HG03558 (cell line): ENCODE results near the gene PRKACA.
"Not testable (repeated sequence)": the region's sequence is repeated elsewhere in the genome, so short reads cannot be mapped to it uniquely, and the experiment has no call there.

Experiments used
- ATAC-seq: cut with Tn5 transposase; IDR thresholded peaks from one replicate; pipeline ENCODE4 v1.9.1; 2021; ENCODE audit warnings: moderate number of reproducible peaks; ENCODE audit not compliant: unreplicated experiment; ENCODE audit errors: extremely low read depth

The PRKACA gene

DNA sequence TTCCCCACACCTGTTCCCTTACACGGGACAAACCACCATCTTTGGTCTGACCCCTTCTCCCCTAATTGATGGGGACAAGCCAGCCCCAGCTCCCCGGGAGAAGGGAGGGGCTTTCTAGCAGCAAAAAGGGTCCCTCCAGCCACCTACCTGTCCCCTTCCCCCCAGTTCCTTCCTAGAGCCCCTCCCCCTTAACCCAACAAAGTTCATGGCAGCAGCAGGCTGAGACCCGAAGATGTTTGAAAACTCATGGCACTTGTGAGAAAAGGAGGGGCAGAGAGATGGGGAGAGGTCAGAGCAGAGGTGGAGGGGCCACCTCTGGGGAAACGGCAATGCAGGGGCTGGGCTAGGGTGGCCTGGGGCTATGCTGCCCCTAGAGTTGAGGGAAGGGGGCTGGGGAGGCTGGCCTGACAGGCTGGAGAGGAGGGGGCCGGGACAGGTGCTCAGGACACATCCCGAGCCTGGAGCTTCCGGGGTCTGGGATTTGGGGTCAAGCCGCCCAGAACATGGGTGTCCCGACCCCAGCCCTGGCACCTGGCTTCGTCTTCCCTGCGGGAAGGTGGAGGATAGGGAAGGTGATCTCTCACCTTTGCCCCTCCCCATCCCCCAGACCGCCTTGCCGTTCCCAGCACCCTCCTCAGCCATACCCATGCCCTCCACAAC, 31.3 kb upstream of the PRKACA start:
- ATAC-seq = no peak

DNA sequence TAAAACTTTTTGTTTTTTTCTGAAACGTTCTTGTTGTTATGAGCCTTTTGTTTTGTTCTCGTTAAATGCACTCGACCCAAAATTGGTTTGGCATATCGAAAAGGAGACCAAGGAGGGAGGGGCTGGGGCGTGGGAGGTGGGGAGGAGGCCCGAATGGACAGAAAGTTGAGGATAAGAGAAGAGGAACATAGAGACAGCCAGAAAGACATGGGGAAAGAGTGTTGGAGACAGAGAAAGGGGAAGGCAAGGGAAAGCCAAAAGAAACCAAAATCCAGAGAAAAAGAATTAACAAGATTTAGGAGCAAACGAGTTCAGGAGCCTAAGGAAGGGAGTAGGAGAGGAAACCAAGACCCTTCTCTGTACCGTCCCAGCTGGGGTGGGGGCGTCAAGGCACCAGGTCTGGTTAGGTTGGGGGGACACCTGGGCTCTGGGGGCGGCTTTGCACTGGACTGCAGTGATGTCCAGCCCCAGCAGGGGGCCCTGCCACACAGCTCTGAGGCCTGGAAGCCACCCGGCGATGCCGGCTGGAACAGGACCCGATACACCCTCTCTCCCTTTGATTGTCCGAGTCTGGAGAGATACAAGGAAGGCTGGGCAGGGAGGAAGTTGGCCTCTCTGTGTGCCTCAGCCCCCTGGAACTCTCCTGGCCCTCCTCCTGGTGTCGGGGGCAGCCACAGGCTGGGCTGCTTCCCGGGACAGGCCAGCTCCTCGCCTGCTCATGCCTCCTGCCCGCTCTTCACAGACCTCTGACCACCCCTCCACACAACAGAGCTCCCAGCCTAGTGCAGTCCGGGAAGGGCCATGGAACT, 30.4 kb upstream of the PRKACA start:
- ATAC-seq = no peak

DNA sequence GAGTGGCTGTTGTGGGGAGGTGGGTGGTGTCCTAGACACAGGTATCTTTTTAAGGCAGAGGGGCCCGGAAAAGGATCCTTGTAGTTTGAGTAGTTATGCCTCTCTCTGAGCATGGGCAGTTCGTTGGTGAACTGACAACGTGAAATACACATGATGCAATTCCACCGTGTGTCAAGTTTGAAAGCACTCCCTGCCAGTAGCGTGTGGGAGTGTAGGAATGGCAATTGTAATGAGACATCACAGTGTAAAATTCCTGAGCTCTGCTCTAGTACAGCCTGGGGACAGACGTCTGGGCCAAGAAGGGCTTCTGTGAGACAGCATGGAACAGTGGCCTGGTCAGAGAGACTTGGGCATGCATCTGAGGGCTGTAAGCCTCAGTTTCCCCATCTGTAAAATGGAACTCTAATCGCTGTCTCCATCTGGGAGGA, 29.2 kb upstream of the PRKACA start:
- ATAC-seq = no peak

DNA sequence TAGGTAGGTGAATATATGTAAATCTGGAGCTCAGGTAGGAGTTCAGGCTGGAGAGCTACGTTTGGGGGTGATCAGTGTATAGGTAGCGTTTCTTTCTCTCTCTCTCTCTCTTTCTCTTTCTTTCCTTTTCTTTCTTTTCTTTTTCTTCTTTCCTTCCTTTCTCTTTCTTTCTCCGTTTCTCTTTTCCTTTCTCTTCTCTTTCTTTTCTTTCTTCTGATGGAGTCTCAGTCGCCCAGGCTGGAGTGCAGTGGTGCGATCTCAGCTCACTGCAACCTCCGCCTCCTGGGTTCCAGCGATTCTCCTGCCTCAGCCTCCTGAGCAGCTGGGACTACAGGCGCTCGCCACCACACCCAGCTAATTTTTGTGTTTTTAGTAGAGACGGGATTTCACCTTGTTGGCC, 28.6 kb upstream of the PRKACA start:
- not testable (repeated sequence) for ATAC-seq

DNA sequence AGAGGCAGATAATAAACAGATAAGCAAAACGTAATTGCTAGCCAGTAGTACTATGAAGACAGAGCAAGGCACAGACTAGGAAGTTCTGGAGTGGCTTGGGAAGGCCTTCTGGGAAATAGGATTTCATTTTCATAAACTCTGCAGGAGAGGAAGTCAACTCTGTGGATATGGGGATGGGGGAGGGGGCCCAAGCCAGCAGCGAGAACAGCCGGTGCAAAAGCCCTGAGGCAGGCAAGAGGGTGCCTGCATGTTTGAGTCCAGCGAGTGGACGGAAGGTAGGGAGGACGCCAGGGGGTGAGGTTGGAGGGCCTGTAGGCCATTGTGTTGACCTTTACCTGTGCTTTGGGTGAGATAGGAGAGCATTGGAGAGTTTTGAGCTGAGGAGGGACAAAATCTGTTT, 27.8 kb upstream of the PRKACA start:
- ATAC-seq = no peak

DNA sequence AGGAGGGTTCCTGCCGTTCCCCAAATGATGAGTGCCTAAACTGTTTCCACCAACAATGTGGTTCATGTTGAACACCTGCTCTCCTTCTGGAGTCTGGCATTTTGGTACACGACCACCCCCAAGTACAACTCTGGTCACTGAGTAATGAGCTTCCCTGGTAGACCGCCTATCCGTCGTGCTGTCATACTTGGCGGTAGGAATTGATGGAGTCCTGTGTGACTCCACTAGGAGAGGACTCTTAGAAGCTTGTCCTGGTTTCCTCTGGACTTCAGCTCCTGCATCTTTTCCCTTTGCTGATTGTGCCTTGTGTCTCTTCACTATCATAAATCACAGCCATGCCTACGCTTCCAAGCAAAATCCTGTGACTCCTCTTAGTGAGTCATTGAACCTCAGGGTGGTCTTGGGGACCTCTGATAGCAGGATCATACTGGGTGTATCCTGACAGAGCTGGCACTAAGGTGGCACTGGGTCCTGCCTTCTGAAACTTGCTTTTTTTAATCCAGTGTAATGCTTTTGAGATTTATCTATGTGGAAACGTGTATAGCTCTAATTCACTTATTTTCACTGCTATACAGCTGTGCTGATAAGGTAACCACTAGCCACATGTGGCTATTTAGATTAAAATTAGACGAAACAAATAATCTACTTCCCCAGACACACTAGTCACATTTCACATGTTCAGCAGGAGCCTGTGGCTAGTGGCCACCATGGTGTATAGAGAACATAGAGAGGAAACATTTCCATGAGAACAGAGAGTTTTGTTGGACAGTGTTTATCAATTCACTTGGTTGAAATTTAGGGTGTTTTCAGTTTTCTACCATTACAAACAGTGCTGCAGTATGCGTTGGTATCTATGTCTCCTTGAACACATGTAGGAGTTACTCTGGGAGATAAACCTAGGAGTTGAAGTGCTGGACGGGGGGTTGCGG, 25.0 kb upstream of the PRKACA start:
- no peak for ATAC-seq

DNA sequence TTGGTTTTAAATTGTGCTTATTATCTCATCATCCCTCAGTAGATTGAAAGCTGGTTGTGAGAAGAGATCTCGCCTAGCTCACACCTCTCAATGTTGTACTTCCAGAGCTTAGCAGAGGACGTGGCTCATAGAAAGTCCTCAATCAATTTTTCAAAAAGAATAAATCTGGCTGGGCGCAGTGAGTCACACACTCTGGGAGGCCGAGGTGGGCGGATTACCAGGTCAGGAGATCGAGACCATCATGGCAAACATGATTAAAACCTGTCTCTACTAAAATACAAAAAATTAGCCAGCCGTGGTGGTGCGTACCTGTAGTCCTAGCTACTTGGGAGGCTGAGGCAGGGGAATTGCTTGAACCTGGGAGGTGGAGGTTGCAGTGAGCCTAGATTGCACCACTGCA, 23.5 kb upstream of the PRKACA start:
- no peak for ATAC-seq

DNA sequence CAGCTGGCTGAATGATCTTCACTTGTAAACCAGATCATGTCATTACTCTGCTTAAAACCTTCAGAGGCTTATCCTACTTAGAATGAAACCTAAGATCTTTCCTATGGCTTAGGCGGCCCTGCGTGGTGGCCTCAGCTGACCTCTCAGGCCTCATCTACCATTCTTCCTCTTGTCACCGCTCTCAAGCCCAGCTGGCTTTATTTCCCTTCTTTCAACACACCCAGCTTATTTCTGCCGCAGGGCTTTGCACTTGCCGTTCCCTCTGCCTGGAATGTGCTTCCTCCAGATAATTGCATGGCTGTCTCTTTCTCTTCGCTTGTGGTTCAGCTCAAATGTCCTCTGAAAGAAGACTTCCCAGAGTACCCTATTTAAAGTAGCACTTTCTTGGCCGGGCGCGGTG, 22.4 kb upstream of the PRKACA start:
- ATAC-seq = no peak

DNA sequence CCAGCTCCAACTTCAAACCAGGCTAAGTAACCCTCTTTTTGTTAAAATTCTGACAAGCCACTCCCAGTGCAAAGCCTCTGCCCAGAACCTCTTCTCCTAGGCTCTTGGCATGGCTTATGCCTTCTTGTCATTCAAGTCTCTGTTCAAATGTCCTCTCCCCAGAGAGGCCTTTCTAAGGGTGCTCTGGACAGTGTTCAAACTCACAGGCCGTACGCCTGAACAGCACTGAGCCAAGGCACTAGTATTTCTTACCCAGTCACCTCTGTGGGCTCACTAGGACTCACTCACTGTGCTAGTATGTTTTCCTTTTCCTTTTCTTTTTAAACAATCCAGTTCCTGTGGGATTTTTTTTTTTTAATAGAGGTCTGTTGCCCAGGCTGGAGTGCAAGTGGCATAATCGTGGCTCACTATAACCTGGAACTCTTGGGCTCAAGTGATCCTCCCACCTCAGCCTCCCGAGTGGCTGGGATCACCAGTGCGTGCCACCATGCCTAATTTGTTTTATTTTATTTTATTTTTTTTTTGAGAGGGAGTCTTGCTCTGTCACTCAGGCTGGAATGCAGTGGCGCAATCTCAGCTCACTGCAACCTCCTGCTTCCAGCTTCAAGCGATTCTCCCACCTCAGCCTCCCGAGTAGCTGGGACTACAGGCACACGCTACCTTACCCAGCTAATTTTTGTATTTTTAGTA, 21.2 kb upstream of the PRKACA start:
- ATAC-seq = no peak

DNA sequence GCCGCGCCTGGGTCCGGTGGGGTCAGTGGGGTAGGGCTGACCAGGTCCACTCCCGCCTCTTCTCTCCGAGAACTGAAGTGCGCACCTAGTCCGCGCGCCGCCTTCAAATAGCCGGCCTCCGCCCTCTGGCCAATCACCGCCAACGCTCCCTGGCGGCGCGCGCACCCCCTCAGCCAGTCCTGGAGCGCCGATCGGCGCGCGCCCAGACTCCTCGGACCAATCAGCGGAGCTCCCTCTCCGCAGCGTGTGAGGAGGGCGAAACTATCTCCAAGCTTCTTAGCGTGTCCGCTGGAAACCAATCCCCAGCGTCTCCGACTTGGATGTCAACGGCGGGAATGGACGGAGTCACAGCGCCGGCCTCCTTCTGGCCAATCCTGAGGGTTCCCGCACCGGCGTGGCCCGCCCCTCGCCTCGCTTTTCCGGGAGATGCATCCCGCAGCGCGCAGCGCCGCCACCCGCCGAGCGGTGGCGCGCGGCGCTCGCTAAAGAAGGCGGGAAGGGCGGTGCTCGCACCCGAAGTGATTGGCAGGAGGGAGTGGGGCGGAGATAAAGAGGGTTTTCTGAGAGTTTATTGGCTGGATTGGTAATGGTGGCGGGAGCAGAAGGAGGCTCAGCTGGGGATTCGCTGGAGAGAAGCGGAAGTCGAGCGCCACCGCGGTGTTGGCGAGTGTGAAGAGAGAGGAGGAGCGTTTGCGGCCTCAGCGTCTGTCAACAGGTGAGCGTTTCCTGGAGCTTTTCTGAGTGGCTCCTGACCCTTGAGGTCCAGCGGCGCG, 19.1 kb upstream of the PRKACA start, which contains the start of gene ASF1B:
ASF1B (minus strand) TSS at position 81 of the 773 bp plus-strand sequence. CDS start 133 bp downstream, outside the sequence.
- peak; percentile 69 for ATAC-seq

DNA sequence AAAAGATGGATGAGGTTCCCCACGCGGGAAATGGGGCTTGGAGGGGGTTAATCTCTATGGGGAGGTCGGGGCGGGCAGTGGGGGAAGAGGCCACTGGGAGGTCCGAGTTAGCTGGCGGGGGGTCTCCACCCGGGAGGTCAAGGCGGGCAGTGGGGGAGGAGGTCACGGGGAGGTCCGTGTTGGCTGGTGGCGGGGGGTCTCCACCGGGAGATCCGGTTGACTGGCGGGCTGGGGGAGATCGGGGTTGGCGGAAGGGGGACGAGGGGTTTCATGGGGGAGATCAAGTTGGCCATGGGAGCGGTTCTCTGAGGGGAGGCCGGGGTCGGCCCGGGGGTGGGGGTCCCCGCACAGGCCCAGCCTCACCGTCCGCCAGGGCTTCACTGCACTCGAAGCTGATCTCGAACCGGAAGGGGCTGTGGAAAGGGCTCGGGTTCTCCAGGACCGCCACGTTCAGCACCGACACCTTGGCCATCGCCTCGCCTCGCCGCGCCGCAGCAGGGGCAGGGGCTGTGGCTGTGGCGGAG, 18.5 kb upstream of the PRKACA start:
- no peak for ATAC-seq

DNA sequence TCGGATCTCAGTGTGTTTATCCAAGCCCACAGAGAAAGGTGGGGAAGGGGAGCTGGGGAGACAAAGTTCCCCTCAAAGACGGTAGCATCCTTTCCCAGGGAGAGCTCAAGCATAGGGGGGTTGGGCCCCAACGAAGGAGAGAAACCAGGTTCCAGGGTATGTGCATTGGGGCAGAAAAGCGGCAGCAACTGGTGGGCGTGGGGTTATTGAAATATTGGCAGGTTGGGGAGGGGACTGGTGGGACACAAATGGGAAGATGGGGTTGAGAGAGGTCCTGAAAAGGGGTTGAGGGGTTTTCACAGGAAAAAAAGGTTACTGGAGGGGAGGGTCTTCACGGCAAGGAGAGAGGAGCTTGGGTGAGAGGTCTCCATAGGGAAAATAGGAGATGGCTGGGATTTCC, 17.8 kb upstream of the PRKACA start:
- no peak for ATAC-seq

DNA sequence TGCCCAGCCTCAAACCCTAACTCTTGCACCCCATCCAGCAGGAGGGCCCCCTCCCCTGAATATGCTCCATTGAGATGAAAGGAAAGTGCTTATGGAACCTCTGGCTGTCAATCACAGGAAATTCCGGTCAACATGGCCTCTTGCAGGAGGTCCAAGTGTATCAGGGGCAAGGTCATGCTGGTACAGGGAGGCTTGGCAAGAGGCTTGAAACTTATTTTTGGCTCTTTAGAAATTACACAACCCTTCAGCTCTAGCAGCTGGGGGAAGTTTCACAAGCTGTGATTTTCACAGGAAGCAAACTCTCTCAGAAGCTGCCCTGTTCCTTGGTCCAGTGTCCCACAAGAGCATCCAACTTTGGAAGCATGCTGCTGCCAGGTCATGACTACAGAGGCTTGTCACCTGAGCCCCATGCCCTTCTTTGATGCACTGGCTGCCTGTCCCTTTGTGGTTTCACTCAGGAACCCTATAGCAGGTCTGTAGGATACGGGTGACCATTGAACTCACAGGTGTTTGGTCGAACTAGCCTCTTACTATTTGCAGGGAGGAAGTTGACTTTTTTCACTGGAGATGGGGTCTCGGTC, 10.5 kb upstream of the PRKACA start:
- no peak for ATAC-seq

DNA sequence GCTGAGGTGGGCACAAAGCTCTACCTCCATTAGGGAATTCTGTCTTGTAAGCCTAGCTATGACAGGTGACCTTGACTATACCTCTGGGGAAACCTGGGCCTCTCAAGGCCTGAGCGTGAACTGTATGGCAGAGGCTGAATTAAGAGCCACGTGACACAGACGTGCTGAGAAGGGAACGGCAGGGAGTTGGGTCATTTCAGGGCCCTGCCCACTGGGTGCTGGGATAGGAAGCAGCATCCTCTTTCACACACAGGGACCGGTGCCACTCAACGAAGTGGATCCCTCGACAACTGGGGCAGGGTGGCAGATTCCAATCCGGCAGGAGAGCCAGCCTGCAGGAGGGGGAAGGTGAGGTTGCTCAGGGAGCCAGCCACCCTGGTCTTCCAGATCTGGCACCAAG, 9.6 kb upstream of the PRKACA start:
- no peak for ATAC-seq

DNA sequence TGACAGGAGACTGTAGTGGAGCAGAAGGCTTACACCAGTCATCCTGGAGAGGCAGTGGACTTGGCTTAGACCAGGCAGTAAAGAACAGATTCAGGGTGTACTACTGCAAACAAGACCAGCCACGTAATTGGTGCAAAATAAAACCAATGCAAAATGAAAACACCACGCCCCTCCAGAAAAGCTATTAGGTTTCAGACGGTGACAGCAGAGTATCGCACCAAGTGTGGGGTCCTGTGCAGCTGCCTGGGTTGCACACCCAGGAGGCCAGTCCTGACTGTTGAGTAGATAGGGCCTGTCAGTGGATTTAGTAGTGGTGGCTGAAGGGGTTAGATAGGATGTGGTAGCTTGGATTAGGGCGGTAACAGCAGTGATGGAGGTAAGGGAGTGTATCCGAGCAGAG, 5.4 kb upstream of the PRKACA start:
- no peak for ATAC-seq

DNA sequence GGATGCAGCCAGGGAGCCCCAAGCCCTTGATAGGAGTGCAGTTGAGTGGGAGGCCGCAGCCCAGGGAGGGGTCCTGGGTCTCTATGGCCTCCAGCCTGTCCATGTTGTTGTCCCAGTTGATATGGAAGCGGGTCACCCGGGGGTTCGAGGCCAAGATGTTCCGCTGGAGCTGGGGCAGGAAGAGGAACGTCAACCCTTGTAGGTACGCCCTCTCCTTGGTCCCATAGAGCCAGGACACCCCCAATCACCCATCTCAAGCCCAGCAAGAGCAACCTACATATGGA, 2.9 kb upstream of the PRKACA start:
- ATAC-seq = no peak

DNA sequence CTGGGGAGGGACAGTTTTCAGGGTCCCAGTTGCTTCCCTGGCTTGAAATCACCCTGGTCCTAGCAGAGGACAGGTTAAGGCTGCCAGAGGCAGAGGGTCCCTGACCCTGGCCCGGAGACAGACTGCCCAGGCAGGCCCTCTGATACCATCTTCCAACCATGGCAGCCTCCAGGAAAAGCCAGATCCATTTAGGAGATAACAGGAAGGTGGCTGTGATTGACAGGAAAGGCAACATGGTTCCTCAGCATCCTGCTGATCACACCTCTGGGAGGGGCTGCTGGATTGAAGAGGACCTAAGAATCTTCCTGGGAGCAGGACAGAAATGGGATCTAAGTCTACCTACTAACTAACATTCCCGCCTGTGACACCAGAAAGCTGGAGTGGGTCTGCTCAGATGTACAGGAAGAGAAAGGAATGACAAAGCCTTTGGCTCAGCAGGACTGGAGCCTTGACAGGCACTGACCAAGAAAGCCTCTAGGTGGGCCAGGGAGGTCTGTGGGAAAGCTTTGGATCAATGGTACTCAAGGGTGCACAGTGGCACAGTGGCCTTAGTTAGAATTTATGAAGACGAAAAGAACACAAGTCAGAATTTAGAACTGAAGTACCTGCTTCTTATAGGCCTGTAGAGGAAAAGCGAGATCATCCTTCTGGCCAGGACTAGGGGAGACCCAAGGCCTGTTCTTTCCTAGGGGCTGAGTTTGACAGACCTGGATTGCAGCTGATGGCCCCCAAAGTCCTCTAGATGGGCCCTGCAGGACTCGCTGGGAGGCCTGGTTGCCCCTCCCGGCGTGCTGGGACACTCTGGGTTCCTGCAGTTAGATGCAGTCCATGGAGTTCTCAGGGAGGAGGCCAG, 2.3 kb upstream of the PRKACA start:
- ATAC-seq = no peak

DNA sequence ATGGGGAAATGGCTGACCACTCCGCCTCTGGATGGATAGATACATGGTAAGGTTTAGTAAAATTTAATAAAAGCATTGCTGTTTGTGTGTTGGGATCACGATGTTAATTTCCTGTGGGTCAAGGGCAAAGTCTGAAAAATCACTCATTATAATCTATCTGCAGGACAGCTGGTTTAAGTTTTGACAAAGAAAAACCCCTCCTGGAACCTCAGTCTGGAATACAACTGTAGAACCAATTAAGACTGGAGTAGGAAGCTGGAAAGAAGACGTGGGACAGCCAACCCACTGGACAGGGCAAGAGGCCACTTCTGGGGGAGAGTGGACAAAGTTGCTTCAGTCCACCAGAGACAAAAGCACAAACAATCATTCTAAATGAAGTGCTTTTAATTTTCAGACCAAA, 1.6 kb upstream of the PRKACA start:
- ATAC-seq = no peak
